Left lobe of liver (tissue), 2 donors: ENCODE data around the gene LILRB5. TPM values are rescaled to one million over a fixed set of nuclear protein-coding genes. Genes with fewer than 3 reads are reported as not detected.
"Not testable (repeated sequence)": the region's sequence is repeated elsewhere in the genome, so short reads cannot be mapped to it uniquely, and the experiment has no call there.

Experiments
- ATAC-seq: fragments of 200-7000 bp; cut with Tn5 transposase; one replicate; pipeline ENCODE4 v1.9.1; 2020; ENCODE audit warnings: mild to moderate bottlenecking, moderate library complexity
- DNase-seq: peaks from one replicate; pipeline ENCODE4 v3.0.0-alpha.2; 2020; ENCODE audit warnings: low spot score
- total RNA-seq: library from RNA; stranded (reverse); gene quantifications from one replicate; pipeline ENCODE4 v1.2.1, GENCODE V29; 2021
- donor health status: DM: no; HTN: no; CAD: no; lungs with moderate emphysema.
- donor health status: DM: no; HTN: yes; CAD: no.

LILRB5 gene
- total RNA-seq, 1 donor from 2014 or later: 8.7 TPM

DNA sequence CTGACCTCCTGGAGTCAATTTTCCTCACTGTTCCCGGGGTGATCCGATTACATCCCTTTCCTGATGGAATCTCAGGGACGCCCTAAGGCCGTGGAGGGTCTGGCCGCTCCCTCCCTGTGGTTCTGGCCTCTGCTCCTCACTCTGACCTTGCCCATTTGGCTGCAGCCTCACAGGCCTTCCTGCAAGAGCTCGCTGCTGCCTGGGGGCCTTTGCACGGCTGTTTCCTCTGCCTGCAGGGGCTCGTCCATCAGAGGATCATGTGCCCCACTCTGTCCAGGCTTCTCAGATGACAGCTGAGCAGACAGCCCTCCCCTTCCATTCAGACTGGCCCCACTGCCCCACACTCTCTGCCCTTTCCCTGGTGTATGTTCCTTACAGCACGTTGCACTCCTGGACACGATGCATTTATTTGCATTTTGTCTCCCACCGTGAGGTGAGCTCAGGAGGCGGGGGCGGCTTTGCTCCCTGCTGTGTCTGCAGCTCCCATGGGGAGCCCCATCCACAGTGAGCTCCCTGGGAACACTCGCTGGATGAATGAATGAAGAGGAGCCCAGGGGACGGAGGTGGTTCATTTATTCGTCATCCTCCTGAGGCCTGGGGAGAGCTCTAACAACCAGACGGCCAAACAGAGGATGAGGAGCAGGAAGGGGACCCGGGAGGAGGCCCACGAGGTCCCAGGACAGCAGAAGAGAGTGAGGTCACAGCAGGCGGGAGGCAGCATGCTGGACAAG lies 39.4 kb downstream of the LILRB5 start:
- not testable (repeated sequence) for ATAC-seq, DNase-seq

DNA sequence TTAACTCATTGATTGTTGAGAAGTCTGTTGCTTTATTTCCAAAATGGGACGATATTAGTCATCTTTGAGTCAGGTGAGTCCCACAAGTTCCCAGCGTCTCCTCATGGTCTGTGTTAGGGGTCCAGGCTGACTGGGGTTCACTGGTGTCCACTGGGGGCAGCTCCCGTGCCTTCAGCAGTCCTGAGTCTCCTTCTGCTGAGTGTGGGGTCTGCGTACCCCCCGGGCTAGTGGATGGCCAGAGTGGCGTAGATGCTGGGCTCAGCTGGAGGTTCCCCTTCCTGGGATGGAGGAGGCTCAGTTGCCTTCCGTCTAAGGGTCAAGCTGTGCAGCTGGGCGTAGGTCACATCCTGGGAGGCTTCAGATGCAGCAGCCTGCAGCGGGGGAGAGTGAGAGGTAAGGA lies 40.2 kb downstream of the LILRB5 start:
- no peak for DNase-seq

DNA sequence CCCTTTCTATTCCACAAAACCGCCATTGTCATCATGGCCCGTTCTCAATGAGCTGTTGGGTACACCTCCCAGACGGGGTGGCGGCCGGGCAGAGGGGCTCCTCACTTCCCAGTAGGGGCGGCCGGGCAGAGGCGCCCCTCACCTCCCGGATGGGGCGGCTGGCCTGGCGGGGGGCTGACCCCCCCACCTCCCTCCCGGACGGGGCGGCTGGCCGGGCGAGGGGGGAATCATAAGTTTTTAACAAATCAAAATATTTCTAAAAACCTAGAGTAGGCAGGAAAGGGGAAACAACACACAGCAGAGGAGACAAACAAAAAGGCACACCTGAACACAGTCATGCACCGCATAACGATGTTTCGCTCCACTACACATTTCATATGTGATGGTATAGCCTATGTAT lies 42.3 kb downstream of the LILRB5 start:
- not testable (repeated sequence) for DNase-seq, ATAC-seq

More for the DNA sequence above, 40.2 kb downstream of the LILRB5 start:
- ATAC-seq: no peak

DNA sequence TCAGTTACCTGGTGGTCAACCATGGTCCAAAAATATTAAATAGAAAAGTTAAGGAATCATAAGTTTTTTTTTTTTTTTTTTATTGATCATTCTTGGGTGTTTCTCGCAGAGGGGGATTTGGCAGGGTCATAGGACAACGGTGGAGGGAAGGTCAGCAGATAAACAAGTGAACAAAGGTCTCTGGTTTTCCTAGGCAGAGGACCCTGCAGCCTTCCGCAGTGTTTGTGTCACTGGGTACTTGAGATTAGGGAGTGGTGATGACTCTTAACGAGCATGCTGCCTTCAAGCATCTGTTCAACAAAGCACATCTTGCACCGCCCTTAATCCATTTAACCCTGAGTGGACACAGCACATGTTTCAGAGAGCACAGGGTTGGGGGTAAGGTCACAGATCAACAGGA lies 42.9 kb downstream of the LILRB5 start:
- not testable (repeated sequence) for ATAC-seq

DNA sequence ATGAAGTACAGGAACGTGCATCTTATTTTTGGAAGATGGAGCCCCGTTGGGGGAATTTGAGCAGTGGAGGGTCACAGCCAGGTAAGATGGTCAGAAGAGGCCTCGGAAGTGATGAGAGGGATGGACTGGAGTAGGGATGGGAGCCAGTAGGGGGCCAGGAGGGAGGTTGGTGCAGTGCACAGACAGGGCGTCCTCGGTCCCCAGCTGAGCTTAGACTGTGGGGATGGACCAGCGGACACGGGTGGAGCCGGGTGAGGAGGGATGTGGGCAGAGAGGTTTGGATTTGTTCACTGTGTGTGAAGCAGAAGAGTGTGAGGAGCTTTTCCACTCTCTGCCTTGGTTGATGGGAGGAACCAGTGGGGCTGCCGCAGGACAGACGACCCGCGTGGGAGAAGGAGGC lies 45.8 kb downstream of the LILRB5 start:
- ATAC-seq: no peak
- no peak for DNase-seq

More for the DNA sequence above, 42.9 kb downstream of the LILRB5 start:
- DNase-seq: not testable (repeated sequence)

DNA sequence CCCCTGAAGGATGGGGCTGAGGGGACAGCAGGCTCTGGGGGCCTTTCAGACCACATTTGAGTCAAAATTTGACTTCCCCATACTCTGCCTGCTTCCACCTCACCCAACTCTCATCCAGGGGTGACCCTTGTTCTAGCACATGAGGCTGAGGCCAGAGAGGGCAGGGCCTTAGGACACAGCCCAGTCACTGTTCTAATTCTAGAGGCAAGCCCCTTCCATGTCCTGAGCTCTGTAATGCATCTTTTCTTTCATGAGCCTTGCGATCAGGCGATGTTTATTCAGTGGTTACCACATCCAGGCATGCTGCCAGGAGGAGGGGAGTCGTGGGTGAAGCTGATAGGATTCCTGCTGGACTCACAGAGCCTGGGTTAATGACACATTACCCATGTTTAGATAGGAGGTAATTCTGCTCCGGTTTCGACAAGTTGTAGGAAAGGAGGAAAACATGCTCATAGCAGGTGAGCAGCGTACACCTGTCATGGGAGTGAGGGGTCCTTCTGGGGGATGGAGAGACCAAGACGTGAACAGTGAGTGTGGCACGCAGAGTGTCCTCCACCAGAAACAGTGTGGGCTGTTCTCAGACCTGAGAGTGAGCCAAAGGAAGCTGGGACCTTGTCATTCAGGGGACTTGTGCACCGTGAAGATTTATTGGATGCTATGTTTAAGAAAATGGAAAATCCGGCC lies 47.1 kb downstream of the LILRB5 start:
- ATAC-seq (peak; percentile 79), DNase-seq (peak; percentile 98)

DNA sequence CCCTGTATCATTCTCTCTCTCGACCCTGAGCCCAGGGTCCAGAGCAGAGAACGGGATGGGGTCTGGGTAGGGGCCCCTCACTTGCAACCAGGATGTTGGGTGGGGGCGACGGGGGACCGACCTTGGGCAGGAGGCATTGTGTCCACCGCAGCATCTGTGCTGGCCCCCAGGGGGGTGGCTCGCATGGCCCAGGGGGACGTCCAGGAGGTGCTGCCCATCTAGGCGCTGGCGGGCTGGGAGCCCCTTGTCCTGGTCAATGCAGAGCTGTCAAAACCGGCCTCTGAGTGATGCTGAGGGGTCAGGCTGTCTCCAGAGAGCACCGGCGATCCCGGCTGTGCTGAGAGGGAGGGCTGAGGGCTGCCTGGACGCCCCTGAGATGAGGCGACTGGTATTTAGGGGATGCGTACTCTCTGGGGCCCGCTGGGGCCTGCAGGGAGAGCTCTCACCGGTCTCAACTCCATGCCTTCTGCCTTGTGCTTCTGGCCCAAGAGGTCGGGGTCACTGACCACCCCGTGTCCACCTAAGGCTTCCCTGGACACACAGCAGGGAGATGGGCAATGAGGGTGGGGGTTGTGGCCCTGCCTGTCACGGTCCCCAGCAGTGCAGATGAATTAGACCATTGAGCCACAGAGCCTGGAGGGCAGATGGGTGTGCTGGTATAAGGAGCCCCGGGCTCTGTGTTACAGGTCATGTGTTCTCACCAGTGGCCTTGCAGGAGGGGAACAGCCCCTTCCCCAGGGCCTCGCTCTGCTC lies 47.8 kb downstream of the LILRB5 start:
- peak; percentile 49 for ATAC-seq
- DNase-seq: peak; percentile 59

DNA sequence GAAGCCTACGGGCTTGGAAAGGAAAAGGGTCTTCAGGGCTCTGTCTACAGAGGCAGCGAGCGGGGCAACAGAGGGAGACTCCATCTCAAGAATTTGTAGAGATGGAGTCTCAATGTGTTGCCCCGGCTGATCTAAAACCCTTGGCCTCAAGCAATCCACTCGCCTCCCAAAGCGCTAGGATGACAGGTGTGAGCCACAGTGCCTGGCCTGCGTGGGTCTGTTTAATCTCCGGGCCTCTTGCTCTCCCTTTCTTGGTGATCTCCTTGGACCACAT lies 48.4 kb downstream of the LILRB5 start:
- DNase-seq: no peak
- ATAC-seq: no peak

DNA sequence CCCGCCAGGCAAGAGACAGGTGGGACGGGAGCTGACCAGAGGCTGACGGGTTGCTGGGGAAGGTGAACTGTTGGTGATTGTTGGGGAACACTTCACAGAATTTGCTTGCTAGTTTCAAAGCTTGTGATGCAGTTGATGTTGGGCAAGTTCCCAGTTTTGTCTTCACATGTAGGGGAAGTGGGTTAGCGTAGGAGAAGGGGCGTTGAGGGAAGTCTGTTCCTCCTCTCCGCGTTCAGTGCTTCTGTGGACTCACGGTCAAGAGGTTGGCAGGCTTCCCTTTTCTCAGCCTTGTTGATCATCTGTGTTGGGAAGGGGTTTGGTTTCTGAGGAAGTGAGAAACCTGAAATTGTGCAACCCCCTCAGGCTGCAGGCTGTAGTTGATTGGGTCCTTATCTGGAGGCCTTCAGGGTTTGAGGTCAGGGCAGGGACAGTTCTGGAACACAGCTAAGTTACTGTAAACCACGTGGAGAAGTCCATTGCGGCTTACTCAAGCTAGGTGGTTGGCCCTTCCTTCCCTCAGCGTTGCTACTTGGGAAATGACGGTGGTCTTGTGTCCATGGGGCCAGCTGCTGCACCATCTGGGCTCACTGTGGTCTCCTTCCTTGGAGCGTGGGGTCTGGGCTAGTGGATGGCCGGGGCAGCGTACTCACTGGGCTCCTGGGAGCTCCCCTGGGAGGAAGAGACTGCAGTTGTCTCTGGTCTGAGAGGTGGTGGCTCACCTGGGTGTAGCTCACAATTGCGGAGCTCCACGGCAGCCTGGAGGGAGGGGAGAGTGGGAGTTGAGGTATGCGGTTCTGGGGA lies 48.9 kb downstream of the LILRB5 start:
- ATAC-seq (peak; percentile 17), DNase-seq (peak; percentile 71)

DNA sequence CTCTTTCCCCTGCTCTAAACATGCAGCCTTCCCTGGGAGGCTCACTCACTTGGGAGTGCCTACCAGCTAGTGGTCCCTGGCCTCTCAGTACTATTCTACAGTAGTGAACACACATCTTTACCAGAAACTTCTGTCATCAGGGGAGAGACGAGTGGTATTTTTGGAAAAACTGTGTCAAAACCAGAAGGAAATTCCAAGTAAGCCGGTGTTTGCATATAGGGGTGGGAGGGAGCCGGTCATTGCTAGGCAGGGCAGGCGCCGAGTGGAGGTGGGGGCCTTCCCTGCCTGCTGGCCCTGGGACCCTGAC lies 49.4 kb downstream of the LILRB5 start:
- ATAC-seq (no peak), DNase-seq (no peak)

DNA sequence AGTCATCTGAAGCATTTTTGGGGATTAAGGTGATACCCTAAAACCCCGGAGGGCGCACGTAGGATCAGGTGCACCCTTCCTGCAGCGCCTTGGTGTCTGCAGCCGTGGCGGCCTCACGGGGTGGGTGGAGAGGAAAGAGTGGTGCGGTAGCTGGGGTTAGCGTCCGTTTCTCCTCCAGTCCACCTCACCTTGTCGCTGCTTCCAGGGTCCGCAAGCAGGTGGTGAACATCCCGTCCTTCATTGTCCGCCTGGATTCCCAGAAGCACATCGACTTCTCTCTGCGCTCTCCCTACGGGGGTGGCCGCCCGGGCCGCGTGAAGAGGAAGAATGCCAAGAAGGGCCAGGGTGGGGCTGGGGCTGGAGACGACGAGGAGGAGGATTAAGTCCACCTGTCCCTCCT lies 49.9 kb downstream of the LILRB5 start:
- DNase-seq: not testable (repeated sequence)

DNA sequence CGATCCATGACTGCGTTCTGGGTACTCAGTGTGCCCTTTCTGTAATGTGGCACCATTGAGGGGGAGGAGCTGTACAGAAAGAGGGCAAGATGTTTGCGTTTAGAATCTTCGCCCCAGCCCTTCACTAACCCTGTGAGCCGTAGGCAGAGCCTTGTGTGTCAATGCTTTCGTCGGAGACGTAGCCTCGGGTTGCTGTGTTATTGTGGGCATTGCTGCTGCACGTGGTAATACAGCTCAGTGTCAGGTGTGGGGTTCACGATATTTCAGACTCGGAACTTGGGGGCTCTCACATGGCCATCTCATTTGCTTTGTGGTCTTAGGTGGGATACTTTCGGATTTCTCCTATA lies 50.3 kb downstream of the LILRB5 start:
- ATAC-seq (no peak), DNase-seq (no peak)

More for the DNA sequence above, 49.9 kb downstream of the LILRB5 start:
- ATAC-seq: not testable (repeated sequence)

DNA sequence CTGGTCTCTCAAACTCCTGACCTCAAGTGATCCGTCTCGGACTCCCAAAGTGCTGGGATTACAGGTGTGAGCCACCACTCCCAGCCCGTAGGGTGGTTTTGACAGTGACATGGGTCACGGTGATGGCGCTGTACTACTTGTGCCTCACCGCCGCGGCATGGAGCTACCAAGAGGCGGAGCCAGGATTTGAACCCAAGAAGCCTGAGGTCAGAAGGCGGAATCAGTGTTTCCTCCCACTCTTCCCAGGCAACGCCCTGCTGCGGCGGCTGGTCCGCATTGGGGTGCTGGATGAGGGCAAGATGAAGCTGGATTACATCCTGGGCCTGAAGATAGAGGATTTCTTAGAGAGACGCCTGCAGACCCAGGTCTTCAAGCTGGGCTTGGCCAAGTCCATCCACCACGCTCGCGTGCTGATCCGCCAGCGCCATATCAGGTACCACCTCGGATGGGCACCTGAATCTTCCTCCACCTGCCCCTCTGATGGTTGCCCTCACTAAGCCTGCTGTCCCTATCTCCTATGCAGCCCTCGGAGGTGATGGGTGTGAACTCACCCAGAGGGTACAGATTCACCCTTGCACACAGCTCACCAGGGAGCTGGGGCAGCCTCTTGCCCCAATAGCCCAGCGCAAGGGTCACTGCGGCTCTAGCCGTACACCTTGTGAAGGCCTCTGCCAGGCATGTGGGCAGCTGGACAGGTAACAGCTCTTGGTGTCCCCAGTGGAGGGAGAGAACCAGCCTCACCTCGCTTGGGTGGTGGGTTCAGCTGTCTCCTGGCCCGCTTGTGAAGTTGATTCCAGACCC lies 50.8 kb downstream of the LILRB5 start:
- DNase-seq: no peak
- no peak for ATAC-seq

DNA sequence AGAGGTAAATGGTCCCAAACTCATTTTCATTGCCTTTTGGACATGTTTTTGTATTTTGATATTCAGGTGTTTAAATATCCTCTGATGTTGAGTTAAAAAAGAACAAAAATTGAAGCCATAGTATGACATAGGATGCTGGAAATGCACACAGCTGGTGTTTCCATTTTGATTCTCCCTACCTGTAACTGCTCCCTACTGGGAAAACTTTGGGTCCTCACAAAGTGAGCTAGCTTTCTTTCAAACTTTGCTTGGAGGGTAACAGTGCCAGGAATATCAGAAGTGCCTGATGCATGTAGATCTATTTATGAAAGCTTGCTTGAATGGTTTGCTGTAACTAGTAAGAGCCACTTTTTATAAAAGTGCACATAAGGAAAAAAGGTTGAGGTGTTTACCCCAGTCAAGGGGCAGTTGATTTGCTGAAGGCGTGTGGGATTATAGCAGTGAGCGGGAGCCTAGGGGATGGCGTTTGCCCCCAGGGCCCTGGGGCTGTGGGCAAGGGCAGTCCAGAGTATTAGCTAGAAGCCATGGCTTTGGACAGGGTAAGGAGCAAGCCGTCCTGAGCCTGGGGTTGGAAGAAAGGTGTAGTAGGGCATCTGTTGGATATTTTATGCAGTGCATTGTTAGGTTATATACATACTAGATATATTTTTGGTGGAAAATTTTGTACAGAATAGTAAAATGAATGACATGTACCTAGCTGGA lies 52.2 kb downstream of the LILRB5 start:
- ATAC-seq: no peak
- no peak for DNase-seq

DNA sequence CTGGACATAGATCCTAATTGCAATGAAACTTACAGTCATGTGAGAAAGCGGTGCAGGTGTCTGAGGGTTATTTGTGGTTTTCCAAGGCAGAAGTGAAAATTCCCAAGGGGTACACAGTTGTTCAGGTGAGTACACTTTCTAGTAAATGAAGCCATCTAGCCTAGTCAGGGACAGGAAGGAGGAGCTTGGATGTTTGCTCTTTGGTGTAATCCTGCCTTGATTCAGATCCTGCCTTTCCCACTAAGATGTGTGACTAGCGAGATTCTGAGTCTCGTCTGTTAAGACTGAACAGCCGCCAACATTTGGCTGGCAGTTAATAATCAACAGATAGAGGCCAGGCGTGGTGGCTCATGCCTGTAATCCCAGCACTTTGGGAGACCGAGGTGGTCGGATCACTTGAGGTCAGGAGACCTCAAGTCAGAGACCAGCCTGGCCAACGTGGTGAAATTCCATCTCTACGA lies 53.9 kb downstream of the LILRB5 start:
- ATAC-seq: peak; percentile 58
- peak; percentile 79 for DNase-seq

DNA sequence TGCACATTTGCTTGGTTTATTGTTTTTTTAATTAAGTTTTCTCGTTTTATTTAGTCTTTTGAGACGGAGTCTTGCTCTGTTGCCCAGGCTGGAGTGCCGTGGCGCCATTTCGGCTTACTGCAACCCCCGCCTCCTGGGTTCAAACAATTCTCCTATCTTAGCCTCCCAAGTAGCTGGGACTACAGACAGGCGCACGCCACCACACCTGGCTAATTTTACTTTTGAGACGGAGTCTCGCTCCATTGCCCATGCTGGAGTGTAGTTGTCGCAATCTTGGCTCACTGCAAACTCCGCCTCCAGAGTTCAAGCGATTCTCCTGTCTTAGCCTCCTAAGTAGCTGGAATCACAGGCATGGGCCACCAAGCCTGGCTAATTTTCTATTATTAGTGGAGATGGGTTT lies 55.1 kb downstream of the LILRB5 start:
- DNase-seq (no peak), ATAC-seq (no peak)

DNA sequence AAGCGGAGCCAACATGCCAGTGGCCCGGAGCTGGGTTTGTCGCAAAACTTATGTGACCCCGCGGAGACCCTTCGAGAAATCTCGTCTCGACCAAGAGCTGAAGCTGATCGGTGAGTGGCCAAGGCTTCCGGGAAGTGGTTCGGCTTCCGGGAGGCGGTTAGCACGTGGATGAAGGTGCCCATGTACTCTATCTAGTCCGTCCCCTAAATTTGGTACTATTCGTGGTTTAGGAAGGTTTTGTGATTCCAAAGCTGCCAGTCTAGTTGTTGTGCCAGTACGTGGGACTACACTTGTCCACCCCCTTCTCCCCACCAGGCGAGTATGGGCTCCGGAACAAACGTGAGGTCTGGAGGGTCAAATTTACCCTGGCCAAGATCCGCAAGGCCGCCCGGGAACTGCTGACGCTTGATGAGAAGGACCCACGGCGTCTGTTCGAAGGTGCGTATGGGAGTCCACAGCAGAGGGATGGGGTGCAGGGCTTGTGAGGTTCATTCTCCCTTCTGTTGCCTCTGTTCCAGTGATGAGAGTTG lies 55.8 kb downstream of the LILRB5 start:
- no peak for DNase-seq
- no peak for ATAC-seq
